ENCODE results near the gene CFAP92. TPM values are rescaled to one million over a fixed set of nuclear protein-coding genes. Genes with fewer than 3 reads are reported as not detected.

The CFAP92 gene
- total RNA-seq, 1 experiment from 2014 or later, result 0.33 TPM

- H3K9ac ChIP-seq (ENCODE audit: low read length), result no peak overlapping the region
- POLR2A ChIA-PET (ENCODE audit: unreplicated experiment), result interaction anchor here (0.6 kb wide), 1 partner anchor 279 kb away, joined by 17 read pairs; the partner anchor contains the start of gene COPG1
- no peaks in the 10 kb centered on the region for H3F3A ChIP-seq (ENCODE audit: low read length, unreplicated experiment)
- BruUV-seq (replicated peaks), result no TSS peak
- no peaks in the 10 kb centered on the region for H3K9me3 ChIP-seq (ENCODE audit: low read length)
- no peak overlapping the region for H3K27ac ChIP-seq (ENCODE audit: low read length)
- intact Hi-C loops (cut with micrococcal nuclease), result loop anchor here (2.0 to 5.0 kb wide), 2 partner anchors 52 to 275 kb away; no protein-coding TSS in a partner anchor
- H3K36me3 ChIP-seq (ENCODE audit: low read depth, low read length), result no peaks in the 10 kb centered on the region
- H2AFZ ChIP-seq (ENCODE audit: low read length), result no peak overlapping the region
- no peaks in the 10 kb centered on the region for H3K9me2 ChIP-seq (replicated peaks; ENCODE audit: low read length)
- H4K20me1 ChIP-seq (ENCODE audit: low read length), result no peaks in the 10 kb centered on the region
- peak; percentile 50 for DNase-seq
- TF ChIP-seq CTCF (conservative IDR thresholded peaks at IDR 0.05; ENCODE audit: low read depth, low read length) (peak; percentile 86), EZH2 (IDR thresholded peaks at IDR 0.05; ENCODE audit: low read length, unreplicated experiment) (no peak), EZH2phosphoT487 (IDR thresholded peaks at IDR 0.05; ENCODE audit: borderline replicate concordance, low read length) (no peak)
- no peak for ATAC-seq
- H3K4me3 ChIP-seq (ENCODE audit: low read length), result no peak overlapping the region
- H3K27me3 ChIP-seq (ENCODE audit: low read length), result no peaks in the 10 kb centered on the region
- CTCF ChIA-PET, result interaction anchor here (0.6 to 1.3 kb wide), 16 partner anchors 24 to 380 kb away, joined by 3 to 45 read pairs (median 6); partner anchors contain the start of gene CFAP92
- H3K4me1 ChIP-seq (ENCODE audit: insufficient read depth, low read length), result 0 out of 2 replicates have a peak, but pooled peaks cover 10% of the 10 kb centered on the region
- H3K79me2 ChIP-seq (ENCODE audit: low read length), result no peaks in the 10 kb centered on the region
- no peak overlapping the region for H3K4me2 ChIP-seq (ENCODE audit: low read length)
These were observed 23.7 kb downstream of the CFAP92 start for GRCh38 chr3:128969993-128970739.

- no peaks in the 10 kb centered on the region for H3F3A ChIP-seq (ENCODE audit: low read length, unreplicated experiment)
- H3K4me3 ChIP-seq (ENCODE audit: low read length), result no peak overlapping the region
- H3K27ac ChIP-seq (ENCODE audit: low read length), result no peak overlapping the region
- TF ChIP-seq CTCF (conservative IDR thresholded peaks at IDR 0.05; ENCODE audit: low read depth, low read length) (no peak), EZH2phosphoT487 (IDR thresholded peaks at IDR 0.05; ENCODE audit: borderline replicate concordance, low read length) (no peak), EZH2 (IDR thresholded peaks at IDR 0.05; ENCODE audit: low read length, unreplicated experiment) (no peak)
- ATAC-seq (no peak), DNase-seq (no peak)
- intact Hi-C loops (cut with micrococcal nuclease), result no loop called here
- no peak overlapping the region for H2AFZ ChIP-seq (ENCODE audit: low read length)
- no TSS peak for BruUV-seq (replicated peaks)
- H3K9ac ChIP-seq (ENCODE audit: low read length), result no peak overlapping the region
- ChIA-PET POLR2A (ENCODE audit: unreplicated experiment) (no interaction called here), CTCF (no interaction called here)
- 0 out of 2 replicates have a peak, but pooled peaks cover 10% of the 10 kb centered on the region for H3K4me1 ChIP-seq (ENCODE audit: insufficient read depth, low read length)
- no peaks in the 10 kb centered on the region for H3K9me3 ChIP-seq (ENCODE audit: low read length)
- H3K4me2 ChIP-seq (ENCODE audit: low read length), result no peak overlapping the region
- no peaks in the 10 kb centered on the region for H4K20me1 ChIP-seq (ENCODE audit: low read length)
- no peaks in the 10 kb centered on the region for H3K9me2 ChIP-seq (replicated peaks; ENCODE audit: low read length)
- H3K79me2 ChIP-seq (ENCODE audit: low read length), result no peaks in the 10 kb centered on the region
- no peaks in the 10 kb centered on the region for H3K36me3 ChIP-seq (ENCODE audit: low read depth, low read length)
- no peaks in the 10 kb centered on the region for H3K27me3 ChIP-seq (ENCODE audit: low read length)
These were observed 26.0 kb downstream of the CFAP92 start for GRCh38 chr3:128967748-128968355.
